NB4 (cell line): ENCODE data around the gene ATXN7L3.

Experiments used
- POLR2A ChIP-seq: IDR thresholded peaks from 2 replicates; pipeline ENCODE4 v1.6.1; 2011; ENCODE audit warnings: mild to moderate bottlenecking; ENCODE audit not compliant: insufficient read length; ENCODE audit errors: extremely low read depth
- TF ChIP-seq, protein P1 (sequence below): IDR thresholded peaks from one replicate; pipeline ENCODE4 v1.5.1; 2012; ENCODE audit warnings: low read depth, low read length

DNA sequence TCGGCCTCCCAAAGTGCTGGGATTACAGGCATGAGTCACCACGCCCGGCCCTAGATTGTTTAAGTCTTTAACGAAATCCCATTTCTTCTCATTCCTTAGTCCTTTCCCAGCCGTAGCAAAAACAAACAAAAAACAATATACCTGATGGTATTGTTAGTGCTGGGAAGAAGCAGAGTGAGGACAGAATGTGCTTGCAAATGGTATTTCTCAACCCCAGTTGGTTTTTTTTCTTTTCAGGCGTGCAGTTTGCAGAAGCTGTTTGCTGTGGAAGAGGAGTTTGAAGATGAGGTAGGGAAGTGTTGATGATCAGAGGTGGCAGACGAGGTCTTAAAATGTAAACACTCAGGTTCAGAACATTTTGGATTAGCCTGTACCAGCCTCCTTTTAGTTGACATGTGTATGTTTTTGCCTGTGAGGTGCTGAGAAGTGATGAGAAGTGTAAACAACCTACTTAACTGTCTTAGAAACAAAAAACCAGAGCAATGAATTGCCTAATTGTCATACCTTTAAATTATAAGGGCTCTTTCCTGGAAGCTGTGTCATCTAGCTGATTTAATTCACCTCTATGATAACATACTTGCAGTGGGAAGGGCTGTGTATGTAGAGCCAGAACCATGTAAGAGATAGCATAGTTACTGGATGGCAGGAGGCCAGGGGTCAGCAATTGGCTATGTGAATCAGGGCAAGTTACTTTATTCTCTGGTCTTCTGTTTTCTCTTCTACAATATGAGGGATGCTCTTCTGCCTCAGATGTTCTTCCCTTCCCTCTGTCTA, 54.5 kb downstream of the ATXN7L3 start:
- TF ChIP-seq, protein P1, sequence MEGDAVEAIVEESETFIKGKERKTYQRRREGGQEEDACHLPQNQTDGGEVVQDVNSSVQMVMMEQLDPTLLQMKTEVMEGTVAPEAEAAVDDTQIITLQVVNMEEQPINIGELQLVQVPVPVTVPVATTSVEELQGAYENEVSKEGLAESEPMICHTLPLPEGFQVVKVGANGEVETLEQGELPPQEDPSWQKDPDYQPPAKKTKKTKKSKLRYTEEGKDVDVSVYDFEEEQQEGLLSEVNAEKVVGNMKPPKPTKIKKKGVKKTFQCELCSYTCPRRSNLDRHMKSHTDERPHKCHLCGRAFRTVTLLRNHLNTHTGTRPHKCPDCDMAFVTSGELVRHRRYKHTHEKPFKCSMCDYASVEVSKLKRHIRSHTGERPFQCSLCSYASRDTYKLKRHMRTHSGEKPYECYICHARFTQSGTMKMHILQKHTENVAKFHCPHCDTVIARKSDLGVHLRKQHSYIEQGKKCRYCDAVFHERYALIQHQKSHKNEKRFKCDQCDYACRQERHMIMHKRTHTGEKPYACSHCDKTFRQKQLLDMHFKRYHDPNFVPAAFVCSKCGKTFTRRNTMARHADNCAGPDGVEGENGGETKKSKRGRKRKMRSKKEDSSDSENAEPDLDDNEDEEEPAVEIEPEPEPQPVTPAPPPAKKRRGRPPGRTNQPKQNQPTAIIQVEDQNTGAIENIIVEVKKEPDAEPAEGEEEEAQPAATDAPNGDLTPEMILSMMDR: no peak
- TF ChIP-seq POLR2A: no peak
